Measurements from ENCODE around the gene CXCR5. TPM values are rescaled to one million over a fixed set of nuclear protein-coding genes. Genes with fewer than 3 reads are reported as not detected.

CXCR5 gene
- total and polyA plus RNA-seq, 2 donors (not counting 1 experiment from before 2014, with no cell fraction given) = 111 to 163 TPM

DNA sequence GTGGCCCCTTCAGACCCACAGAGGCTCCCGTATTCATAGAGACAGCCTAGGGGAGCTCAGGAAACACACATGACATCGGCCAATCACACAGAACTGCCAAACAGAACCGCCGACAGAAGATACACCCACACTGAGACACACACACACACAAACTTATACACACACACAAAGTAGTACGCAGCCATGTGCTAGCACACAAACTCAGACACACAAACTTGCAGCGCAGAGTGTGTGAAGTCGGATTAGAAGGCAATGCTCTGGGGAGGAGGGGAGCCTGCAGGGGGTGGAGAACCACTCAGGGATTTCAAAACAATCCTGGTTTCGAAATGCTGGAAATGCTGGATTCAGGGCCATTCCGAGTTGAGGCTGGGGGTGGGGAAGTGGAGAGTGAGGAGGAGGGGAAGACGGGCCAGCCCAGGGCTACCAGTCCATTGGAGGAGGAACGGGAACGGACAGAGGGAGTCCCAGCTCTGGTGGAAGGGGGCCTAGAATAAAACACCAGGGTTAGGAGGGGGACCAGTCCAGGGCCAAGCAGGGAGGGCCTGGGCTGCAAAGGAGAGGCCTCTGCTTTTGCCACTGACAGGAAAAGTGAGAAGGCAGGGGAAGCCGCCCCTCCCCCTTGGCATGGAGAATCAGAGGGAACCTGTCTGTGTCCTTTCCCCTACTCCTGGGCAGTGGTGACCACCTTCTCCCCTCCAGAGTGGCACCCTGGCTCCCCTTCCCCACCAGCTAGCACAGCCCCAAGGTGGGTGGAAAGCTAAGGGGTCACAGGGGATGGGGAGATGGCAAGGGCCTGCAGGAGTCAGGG is 37.6 kb downstream of the CXCR5 start:
- 91% methylated on average over 11 of the region's 13 CpGs for WGBS (ENCODE audit: insufficient coverage)
- Mint-ChIP-seq H3K4me1 (peaks cover 75% of the 10 kb centered on the region), H3K4me3 (peak overlapping the region; percentile 71), H3K27me3 (no peaks in the 10 kb centered on the region), H3K27ac (peak overlapping the region; percentile 80), H3K9me3 (ENCODE audit: insufficient read depth) (no peaks in the 10 kb centered on the region)
- TF ChIP-seq, protein P1, sequence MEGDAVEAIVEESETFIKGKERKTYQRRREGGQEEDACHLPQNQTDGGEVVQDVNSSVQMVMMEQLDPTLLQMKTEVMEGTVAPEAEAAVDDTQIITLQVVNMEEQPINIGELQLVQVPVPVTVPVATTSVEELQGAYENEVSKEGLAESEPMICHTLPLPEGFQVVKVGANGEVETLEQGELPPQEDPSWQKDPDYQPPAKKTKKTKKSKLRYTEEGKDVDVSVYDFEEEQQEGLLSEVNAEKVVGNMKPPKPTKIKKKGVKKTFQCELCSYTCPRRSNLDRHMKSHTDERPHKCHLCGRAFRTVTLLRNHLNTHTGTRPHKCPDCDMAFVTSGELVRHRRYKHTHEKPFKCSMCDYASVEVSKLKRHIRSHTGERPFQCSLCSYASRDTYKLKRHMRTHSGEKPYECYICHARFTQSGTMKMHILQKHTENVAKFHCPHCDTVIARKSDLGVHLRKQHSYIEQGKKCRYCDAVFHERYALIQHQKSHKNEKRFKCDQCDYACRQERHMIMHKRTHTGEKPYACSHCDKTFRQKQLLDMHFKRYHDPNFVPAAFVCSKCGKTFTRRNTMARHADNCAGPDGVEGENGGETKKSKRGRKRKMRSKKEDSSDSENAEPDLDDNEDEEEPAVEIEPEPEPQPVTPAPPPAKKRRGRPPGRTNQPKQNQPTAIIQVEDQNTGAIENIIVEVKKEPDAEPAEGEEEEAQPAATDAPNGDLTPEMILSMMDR (IDR thresholded peaks at IDR 0.05) = no peak
- no peak for TF ChIP-seq EZH2 (IDR thresholded peaks at IDR 0.05; ENCODE audit: borderline replicate concordance, insufficient read depth, low read depth, low read length, poor library complexity, severe bottlenecking)
- peaks cover 88% of the 10 kb centered on the region for H3K79me2 ChIP-seq (ENCODE audit: control insufficient read depth, insufficient read depth, low read length)
- H3K36me3 ChIP-seq (replicated peaks in 1 of 2; ENCODE audit: control extremely low read depth in 1 of 2, control insufficient read depth in 1 of 2, extremely low read depth in 1 of 2, insufficient read depth in 2 of 2, low read length in 1 of 2) = peaks cover 0 to 27% of the 10 kb centered on the region in 2 experiments
- H3K27me3 ChIP-seq (replicated peaks in 1 of 4; ENCODE audit: control extremely low read depth in 1 of 4, control insufficient read depth in 3 of 4, insufficient read depth in 4 of 4, low read length in 3 of 4) = no peaks in the 10 kb centered on the region
- POLR2A ChIA-PET = no interaction called here
- CTCF ChIA-PET = interaction anchor here (1.1 to 12.7 kb wide), 3 partner anchors 11 to 36 kb away, joined by 3 to 288 read pairs (median 5); no protein-coding TSS in a partner anchor
- no peak overlapping the region for H2AFZ ChIP-seq (ENCODE audit: insufficient read depth, low read depth, low read length, poor library complexity, severe bottlenecking)
- H3K4me1 ChIP-seq (ENCODE audit: control insufficient read depth in 2 of 2, insufficient read depth in 2 of 2, low read length in 2 of 2) = peaks cover 73 to 86% of the 10 kb centered on the region in 2 donors
- H3K4me3 ChIP-seq (ENCODE audit: control extremely low read depth in 1 of 5, extremely low read depth in 1 of 5, insufficient read depth in 1 of 5, low read depth in 2 of 5, low read length in 4 of 5) = no peak overlapping the region
- no peaks in the 10 kb centered on the region for H3K9me3 ChIP-seq (ENCODE audit: control extremely low read depth in 1 of 3, control insufficient read depth in 2 of 3, insufficient read depth in 1 of 3, low read length in 2 of 3)
- DNase-seq = no peak
- no peak overlapping the region for H3K27ac ChIP-seq (ENCODE audit: low read length in 2 of 2)
- intact Hi-C loops (cut with micrococcal nuclease) = no loop called here
- no peak for ATAC-seq (ENCODE audit: low read depth)
- H4K20me1 ChIP-seq (ENCODE audit: control insufficient read depth, insufficient read depth, low read length, poor library complexity, severe bottlenecking) = peaks cover 38% of the 10 kb centered on the region
- H3K4me2 ChIP-seq (replicated peaks; ENCODE audit: low read depth, low read length, poor library complexity, severe bottlenecking) = peak overlapping the region; percentile 98
- H3K9ac ChIP-seq (ENCODE audit: low read length) = no peak overlapping the region
